ENCODE results near the gene MKRN1.
"Not testable (repeated sequence)": the region's sequence is repeated elsewhere in the genome, so short reads cannot be mapped to it uniquely, and the experiment has no call there.

The MKRN1 gene

DNA sequence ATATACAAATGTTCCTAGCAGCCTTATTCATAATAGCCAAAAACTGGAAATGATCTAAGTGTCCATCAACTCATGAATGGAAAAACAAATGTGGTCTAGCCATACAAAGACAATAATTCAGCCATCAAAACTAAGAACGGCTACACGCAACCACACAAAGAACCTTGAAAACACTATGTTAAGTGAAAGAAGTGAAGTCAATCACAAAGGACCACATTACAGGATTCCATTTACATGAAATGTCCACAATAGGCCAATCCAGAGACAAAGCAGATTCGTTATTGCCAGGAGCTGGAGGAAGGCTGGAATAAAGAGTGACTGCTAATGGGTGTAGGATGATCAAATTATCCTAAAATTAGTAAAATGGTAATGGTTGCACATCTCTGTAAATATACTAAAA lies 21.1 kb downstream of the MKRN1 start:
- H3K27ac Mint-ChIP-seq = peak overlapping the region; percentile 67
- H3K4me1 Mint-ChIP-seq (ENCODE audit: low read depth) = peaks cover 28% of the 10 kb centered on the region
- no peaks in the 10 kb centered on the region for H3K27me3 Mint-ChIP-seq
- H3K36me3 Mint-ChIP-seq = peaks cover 11% of the 10 kb centered on the region
- no peaks in the 10 kb centered on the region for H3K9me3 Mint-ChIP-seq (ENCODE audit: low read depth)
- no peak overlapping the region for H3K4me3 Mint-ChIP-seq

DNA sequence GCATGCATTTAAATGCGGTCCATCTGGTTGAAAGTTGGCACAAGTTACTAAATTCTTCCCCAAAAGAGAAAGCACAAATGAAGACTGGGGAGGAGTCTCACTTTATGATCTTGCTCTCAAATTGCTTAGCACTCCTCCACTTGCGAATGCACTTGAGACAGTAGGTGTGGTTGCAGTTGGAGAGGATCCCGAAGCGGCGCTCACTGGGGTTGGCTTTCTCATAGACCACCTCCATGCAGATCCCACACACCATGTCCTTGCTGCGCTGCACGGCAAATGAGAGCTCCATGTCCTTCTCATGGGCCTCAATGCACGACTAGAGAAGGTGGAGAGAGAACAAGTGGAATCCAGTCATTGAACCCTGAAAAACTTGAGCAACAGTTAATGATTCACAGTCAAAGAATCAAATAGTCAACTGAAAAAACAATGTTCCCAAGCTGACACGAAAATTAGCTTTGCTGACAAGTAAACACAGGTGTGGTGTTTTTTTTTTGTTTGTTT lies 22.7 kb downstream of the MKRN1 start:
- H3K9me3 Mint-ChIP-seq (ENCODE audit: low read depth) = no peaks in the 10 kb centered on the region
- no peak overlapping the region for H3K4me3 Mint-ChIP-seq
- H3K27ac Mint-ChIP-seq = peak overlapping the region; percentile 61
- H3K36me3 Mint-ChIP-seq = peaks cover 13% of the 10 kb centered on the region
- peaks cover 29% of the 10 kb centered on the region for H3K4me1 Mint-ChIP-seq (ENCODE audit: low read depth)
- no peaks in the 10 kb centered on the region for H3K27me3 Mint-ChIP-seq

DNA sequence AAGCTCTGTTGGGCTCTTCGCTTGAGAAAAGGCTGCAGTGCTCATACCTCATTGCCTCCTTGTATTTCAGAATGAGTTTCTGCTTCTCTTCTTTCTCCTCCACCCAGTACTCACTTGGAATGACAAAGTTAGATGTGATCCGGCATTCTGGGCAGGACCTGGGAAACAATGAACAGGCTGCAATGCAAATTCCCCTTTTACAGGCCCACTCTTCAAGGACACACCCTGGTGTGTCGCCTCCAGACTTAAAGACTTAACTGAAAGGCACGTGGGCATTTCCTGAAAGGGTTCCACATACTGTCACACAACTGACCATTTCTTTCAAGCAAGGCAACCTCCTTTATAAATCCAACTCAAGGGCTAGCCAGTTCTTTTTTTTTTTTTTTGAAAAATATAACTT lies 23.6 kb downstream of the MKRN1 start:
- peaks cover 13% of the 10 kb centered on the region for H3K36me3 Mint-ChIP-seq
- no peaks in the 10 kb centered on the region for H3K27me3 Mint-ChIP-seq
- H3K4me3 Mint-ChIP-seq = no peak overlapping the region
- H3K27ac Mint-ChIP-seq = peak overlapping the region; percentile 46
- peaks cover 34% of the 10 kb centered on the region for H3K4me1 Mint-ChIP-seq (ENCODE audit: low read depth)
- H3K9me3 Mint-ChIP-seq (ENCODE audit: low read depth) = no peaks in the 10 kb centered on the region

DNA sequence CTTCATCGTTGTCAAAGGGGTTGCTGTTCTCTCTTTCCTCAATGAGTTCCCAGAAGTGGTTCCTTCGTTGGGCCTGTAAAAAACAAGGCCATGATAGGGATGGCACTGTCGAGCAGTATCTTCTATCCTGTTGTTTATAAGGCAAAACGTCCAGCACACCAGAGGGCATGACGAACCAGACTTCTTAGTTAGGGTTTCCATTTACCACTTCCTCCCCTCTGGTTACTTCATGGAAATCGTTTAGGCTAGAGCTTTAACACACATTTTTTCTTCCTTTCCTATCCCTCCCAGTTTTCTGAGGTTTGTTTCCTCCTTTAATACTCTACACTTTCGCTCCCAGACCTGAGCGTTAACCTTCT lies 24.7 kb downstream of the MKRN1 start:
- no peaks in the 10 kb centered on the region for H3K27me3 Mint-ChIP-seq
- no peak overlapping the region for H3K4me3 Mint-ChIP-seq
- H3K36me3 Mint-ChIP-seq = peaks cover 13% of the 10 kb centered on the region
- no peaks in the 10 kb centered on the region for H3K9me3 Mint-ChIP-seq (ENCODE audit: low read depth)
- H3K27ac Mint-ChIP-seq = peak overlapping the region; percentile 87
- peaks cover 43% of the 10 kb centered on the region for H3K4me1 Mint-ChIP-seq (ENCODE audit: low read depth)

DNA sequence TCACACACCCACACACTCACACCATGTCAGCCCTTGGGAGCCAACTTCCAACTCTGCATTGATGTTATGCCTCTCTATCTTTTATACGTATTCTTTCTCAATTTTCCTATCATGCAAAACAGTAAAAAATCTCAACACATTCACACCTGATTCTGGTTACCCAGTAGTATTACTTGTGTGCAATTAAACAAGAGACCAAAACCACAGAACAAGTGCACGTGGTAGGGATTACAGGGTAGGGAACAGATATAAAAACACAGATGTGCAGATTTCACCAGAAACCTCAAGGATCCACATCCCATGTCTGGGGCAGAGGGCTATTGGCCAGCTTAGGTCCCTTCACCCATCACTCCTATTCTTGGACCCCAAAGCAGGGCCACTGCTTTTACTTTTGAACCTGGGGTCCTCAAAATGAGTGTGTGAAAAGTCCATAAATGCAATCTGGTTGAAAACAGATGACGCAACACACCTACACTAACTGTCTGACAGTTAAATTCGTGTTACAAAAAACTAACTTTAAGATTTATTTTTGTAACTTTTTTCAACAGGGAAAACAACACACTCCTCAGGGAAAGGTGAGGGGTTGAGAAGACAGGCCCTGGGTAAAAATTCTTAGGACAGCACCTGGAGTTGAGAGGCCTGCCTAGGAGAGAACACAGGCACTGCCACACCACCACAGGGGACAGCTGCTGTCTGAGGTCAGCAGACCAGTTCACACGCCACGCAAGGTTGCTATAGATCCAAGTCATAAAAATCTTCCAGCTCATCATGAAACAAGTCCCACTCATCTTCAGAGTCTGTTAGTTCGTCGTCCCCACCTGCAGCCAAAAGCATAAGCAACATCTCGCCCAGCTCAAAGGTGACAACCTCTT lies 25.3 kb downstream of the MKRN1 start:
- peaks cover 45% of the 10 kb centered on the region for H3K4me1 Mint-ChIP-seq (ENCODE audit: low read depth)
- not testable (repeated sequence) for H3K4me3 Mint-ChIP-seq; H3K27me3 Mint-ChIP-seq; H3K9me3 Mint-ChIP-seq (ENCODE audit: low read depth)
- H3K36me3 Mint-ChIP-seq = peaks cover 13% of the 10 kb centered on the region
- H3K27ac Mint-ChIP-seq = peak overlapping the region; percentile 87

DNA sequence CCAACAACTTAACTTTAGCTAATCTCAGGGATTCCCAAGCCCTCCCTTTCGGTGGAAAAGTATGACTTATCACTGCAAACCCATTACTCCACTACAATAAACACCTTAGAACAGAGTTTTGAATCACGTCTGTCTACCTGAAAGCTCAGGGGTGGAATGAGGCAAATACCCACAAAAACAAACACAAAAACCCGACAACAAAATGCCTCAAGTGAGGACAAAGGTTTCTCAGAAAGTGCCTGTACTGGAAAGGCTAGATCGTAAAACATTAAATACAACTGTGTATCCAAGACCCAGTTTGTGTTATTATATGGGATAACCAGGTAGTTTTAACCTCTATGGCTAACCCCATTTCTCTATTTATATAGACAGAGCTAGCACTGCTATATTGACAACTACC lies 26.0 kb downstream of the MKRN1 start:
- no peaks in the 10 kb centered on the region for H3K9me3 Mint-ChIP-seq (ENCODE audit: low read depth)
- H3K36me3 Mint-ChIP-seq = peaks cover 11% of the 10 kb centered on the region

DNA sequence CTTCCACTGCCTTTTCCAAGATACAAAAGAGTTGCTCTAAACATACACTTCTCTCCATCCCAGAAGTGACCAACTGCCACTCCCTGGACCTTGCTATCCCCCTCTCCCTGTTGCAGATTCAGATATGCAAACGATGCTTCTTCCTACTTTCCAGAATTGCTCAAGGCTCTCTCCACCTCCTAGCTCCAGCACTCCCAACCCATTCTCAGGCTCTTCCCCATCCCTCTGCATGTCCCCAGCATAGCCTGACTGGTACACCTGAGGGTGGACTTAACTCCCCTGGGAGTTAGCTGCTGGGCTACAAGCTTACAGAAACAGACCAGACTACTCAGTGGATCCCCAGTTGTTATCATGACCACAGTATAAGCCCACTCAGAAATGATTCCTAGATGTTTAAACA lies 27.6 kb downstream of the MKRN1 start:
- Mint-ChIP-seq H3K4me3 (no peak overlapping the region), H3K36me3 (peaks cover 11% of the 10 kb centered on the region), H3K9me3 (ENCODE audit: low read depth) (no peaks in the 10 kb centered on the region), H3K27ac (peak overlapping the region; percentile 19), H3K4me1 (ENCODE audit: low read depth) (peaks cover 44% of the 10 kb centered on the region), H3K27me3 (no peaks in the 10 kb centered on the region)

More for the DNA sequence above, 26.0 kb downstream of the MKRN1 start:
- peak overlapping the region; percentile 72 for H3K27ac Mint-ChIP-seq
- no peak overlapping the region for H3K4me3 Mint-ChIP-seq
- H3K27me3 Mint-ChIP-seq = no peaks in the 10 kb centered on the region
- H3K4me1 Mint-ChIP-seq (ENCODE audit: low read depth) = peaks cover 46% of the 10 kb centered on the region

DNA sequence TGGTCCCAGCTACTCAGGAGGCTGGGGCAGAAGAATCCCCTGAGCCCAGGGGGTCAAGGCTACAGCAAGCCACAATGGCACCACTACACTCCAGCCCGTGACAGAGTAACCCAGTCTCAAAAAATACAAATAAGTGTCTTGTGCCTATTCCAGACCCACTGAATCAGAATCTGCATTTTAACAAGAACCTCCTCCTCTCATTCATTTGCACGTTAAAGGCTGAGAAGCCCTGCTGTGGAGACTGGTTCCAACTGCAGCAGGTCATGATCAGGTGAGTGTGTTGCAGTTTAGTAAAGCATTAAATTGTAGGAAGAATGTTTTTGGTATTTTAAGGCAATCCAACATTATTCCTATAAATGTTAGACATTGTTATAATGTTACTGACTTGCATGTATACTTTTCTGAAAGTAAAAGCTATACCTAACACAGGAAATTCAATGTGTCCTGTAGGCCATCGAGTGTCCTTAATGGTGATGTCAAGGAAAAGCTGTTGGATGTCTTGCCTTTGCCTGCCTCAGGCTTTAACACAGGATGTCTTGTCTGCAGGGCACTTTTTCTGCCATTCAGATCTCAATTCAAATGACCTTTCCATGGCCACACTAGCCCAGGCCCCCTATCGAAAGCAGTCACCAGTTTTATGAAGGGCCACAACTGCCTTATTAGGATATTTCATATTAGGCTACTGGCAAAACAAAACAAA lies 30.4 kb downstream of the MKRN1 start:
- H3K36me3 Mint-ChIP-seq = peaks cover 3% of the 10 kb centered on the region
- no peaks in the 10 kb centered on the region for H3K27me3 Mint-ChIP-seq

DNA sequence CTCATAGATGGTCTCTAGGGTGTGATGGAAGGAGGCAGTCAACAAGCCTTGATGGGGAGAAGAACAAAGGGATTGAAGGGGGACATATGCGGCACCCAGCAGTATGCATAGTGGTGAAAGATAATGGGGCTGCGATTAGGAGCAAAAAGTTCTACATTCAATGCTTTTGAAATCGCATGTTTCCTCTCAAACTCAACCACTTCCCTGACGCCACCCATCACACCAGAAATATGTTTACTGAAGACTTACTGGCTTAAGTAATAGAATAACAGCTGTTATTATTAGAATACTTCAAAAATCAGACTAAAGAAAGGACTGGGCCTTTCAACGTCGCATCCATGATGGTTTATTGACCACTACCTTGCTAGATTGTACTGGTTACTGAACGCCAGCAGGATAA lies 31.5 kb downstream of the MKRN1 start:
- no peak overlapping the region for H3K4me3 Mint-ChIP-seq
- no peak overlapping the region for H3K27ac Mint-ChIP-seq
- no peaks in the 10 kb centered on the region for H3K27me3 Mint-ChIP-seq
- peaks cover 31% of the 10 kb centered on the region for H3K4me1 Mint-ChIP-seq (ENCODE audit: low read depth)
- no peaks in the 10 kb centered on the region for H3K9me3 Mint-ChIP-seq (ENCODE audit: low read depth)
- H3K36me3 Mint-ChIP-seq = peaks cover 3% of the 10 kb centered on the region

More for the DNA sequence above, 30.4 kb downstream of the MKRN1 start:
- H3K27ac Mint-ChIP-seq = peak overlapping the region; percentile 51
- H3K9me3 Mint-ChIP-seq (ENCODE audit: low read depth) = no peaks in the 10 kb centered on the region
- no peak overlapping the region for H3K4me3 Mint-ChIP-seq
- H3K4me1 Mint-ChIP-seq (ENCODE audit: low read depth) = peaks cover 35% of the 10 kb centered on the region

DNA sequence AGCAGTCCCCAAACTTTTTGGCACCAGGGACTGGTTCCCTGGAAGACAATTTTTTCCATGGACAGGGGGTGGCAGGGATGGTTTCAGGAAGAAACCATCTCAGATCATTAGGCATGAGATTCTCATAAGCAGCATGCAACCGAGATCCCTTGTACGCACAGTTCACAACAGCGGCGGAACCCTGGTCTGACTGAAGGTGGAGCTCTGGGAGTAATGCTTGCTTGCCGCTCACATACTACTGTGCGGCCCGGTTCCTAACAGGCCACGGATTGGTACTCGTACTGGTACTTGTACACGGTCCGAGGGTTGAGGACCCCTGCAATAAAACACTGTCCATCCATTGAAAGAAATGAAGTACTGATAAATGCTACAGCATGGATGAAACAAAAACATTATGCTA lies 32.8 kb downstream of the MKRN1 start:
- no peaks in the 10 kb centered on the region for H3K27me3 Mint-ChIP-seq
- H3K4me3 Mint-ChIP-seq = no peak overlapping the region
- H3K27ac Mint-ChIP-seq = no peak overlapping the region
- H3K36me3 Mint-ChIP-seq = no peaks in the 10 kb centered on the region
- H3K9me3 Mint-ChIP-seq (ENCODE audit: low read depth) = no peaks in the 10 kb centered on the region
- H3K4me1 Mint-ChIP-seq (ENCODE audit: low read depth) = peaks cover 27% of the 10 kb centered on the region

DNA sequence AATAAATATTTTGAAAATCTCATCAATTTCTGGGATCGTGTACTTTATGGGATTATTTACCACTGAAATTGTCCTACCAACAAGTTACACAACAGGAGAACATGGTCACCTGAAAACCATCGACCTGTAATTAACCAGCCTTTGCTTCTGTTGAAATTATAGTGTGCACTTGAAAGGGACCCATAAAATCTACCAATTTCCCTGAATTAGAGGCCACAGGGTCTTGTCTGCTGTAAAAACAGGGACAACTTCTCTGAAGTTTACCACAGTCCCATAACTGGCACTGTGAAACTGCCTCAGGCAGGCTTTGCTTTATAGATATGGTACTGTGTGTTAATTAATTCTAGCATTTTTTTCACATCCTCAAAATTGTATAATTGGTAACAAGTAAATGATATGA lies 37.8 kb downstream of the MKRN1 start:
- H3K4me1 Mint-ChIP-seq (ENCODE audit: low read depth) = peaks cover 5% of the 10 kb centered on the region
- H3K36me3 Mint-ChIP-seq = no peaks in the 10 kb centered on the region

DNA sequence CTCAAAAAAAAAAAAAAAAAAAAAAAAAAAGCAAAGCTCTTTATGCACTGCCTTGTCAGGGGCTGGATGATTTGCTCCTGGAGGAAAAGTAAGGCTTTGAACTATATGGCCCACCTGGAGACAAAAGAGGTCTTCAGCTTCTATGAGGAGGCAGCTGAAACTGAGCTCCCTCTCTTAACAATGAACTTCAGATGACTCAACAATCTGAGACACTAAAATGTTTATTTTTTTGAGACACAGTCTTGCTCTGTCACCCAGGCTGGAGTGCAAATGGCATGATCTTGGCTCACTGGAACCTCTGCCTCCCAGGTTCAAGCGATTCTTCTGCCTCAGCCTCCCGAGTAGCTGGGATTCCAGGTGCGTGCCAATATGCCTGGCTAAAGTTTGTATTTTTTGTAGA lies 38.7 kb downstream of the MKRN1 start:
- H3K27ac Mint-ChIP-seq = no peak overlapping the region
- no peaks in the 10 kb centered on the region for H3K36me3 Mint-ChIP-seq
- H3K9me3 Mint-ChIP-seq (ENCODE audit: low read depth) = no peaks in the 10 kb centered on the region
- peaks cover 5% of the 10 kb centered on the region for H3K4me1 Mint-ChIP-seq (ENCODE audit: low read depth)
- no peaks in the 10 kb centered on the region for H3K27me3 Mint-ChIP-seq
- H3K4me3 Mint-ChIP-seq = no peak overlapping the region

More for the DNA sequence above, 37.8 kb downstream of the MKRN1 start:
- Mint-ChIP-seq H3K27me3 (no peaks in the 10 kb centered on the region), H3K4me3 (no peak overlapping the region), H3K27ac (no peak overlapping the region), H3K9me3 (ENCODE audit: low read depth) (no peaks in the 10 kb centered on the region)

DNA sequence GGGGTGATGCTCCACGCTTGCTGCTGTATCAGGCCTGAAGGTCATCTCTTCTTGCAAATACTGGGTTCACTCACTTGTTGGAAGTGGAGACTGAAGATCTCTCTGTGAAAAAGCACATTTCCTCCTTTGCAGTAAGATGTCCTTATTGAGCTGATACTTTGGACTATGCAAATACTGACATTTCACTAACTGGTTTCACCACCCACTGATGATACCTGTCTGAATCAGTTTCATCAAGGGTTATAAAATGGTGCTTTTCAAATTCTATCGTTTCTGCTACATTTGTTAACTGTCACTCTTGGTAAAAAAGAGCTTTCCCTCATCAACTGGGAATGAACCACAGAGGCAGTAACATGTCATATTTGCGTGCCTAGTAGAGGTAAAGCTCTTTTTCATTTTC lies 39.9 kb downstream of the MKRN1 start:
- H3K36me3 Mint-ChIP-seq = no peaks in the 10 kb centered on the region
- H3K27ac Mint-ChIP-seq = no peak overlapping the region
- peaks cover 5% of the 10 kb centered on the region for H3K4me1 Mint-ChIP-seq (ENCODE audit: low read depth)
- H3K27me3 Mint-ChIP-seq = no peaks in the 10 kb centered on the region
- no peak overlapping the region for H3K4me3 Mint-ChIP-seq
- H3K9me3 Mint-ChIP-seq (ENCODE audit: low read depth) = no peaks in the 10 kb centered on the region

DNA sequence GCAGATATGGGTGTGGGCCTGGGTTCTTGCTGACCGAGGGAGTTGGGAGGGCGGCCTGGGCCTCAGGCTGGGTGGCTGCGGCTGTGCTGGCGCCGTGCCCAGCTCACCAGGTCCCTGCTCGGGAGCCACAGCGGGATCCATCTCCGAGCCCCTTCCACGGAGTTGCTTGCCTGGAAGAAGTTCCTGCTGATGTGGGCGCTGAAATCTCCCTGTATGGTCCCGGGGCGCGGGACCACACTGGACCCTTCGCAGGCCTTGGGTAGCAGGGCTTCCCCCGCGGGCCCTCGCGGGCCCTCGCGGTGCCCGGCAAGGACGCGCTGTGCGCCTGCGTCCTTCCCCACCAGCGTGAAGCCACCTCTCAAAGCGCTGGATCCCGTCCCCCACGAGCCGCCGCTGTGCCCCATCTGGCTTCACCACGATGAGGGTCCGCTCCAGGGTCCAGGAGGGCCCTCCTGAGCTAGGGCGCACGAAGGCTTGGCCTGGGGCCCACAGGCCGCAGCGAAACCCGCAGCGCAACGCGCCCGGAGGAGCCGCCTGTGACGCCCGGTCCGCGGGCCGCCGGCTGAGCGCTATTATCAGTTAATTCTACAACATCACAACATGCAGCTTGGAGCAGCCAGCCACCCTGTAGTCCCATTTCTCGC lies 43.9 kb downstream of the MKRN1 start:
- H3K27me3 Mint-ChIP-seq = no peaks in the 10 kb centered on the region
- H3K4me1 Mint-ChIP-seq (ENCODE audit: low read depth) = peaks cover 5% of the 10 kb centered on the region
- H3K4me3 Mint-ChIP-seq = no peak overlapping the region
- H3K9me3 Mint-ChIP-seq (ENCODE audit: low read depth) = no peaks in the 10 kb centered on the region
- no peaks in the 10 kb centered on the region for H3K36me3 Mint-ChIP-seq
- H3K27ac Mint-ChIP-seq = no peak overlapping the region

DNA sequence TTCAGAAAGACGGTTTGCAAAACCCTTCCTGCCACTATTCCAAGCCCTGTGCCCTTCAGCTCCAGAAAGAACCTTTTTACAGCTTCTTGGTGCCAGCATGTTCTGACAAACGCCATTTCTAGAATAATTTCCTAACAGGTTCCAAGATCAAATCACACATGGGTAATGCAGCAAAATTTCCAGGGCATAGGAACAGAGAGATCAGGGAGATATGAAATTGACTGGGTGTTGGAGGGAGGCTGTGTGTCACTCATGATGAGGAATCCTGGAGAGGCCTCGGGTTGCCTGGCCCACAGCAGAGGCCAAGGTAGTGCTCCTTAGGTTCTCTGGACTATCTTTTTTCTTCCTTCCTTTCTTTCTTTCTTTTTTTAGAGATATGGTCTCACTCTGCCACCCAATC lies 45.9 kb downstream of the MKRN1 start:
- Mint-ChIP-seq H3K4me1 (ENCODE audit: low read depth) (no peaks in the 10 kb centered on the region), H3K9me3 (ENCODE audit: low read depth) (no peaks in the 10 kb centered on the region), H3K4me3 (no peak overlapping the region), H3K27ac (no peak overlapping the region), H3K27me3 (no peaks in the 10 kb centered on the region), H3K36me3 (no peaks in the 10 kb centered on the region)
